Heart left ventricle (tissue), 16 donors: ENCODE data around the gene INPP5D. TPM values are rescaled to one million over a fixed set of nuclear protein-coding genes. Genes with fewer than 3 reads are reported as not detected.

ENCODE experiments used
- ATAC-seq, 4 donors: fragments of 200-7000 bp; cut with Tn5 transposase; one replicate each; pipeline ENCODE4 v1.9.1; 2020 to 2022; ENCODE audit warnings: moderate library complexity in 4 of 4, mild to moderate bottlenecking in 3 of 4, moderate number of reproducible peaks in 1 of 4
- DNase-seq, 5 donors: peaks; one replicate each; pipeline ENCODE4 v3.0.0-alpha.2; 2020
- H3K27ac ChIP-seq, 12 donors: fragments of 200-600 bp; sonication (generic) in 4 of 12; one replicate each; pipeline versions ENCODE4 v1.5.0 to v1.8.0; 2016 to 2022; ENCODE audit warnings: mild to moderate bottlenecking in 2 of 12
- H3K27me3 ChIP-seq, 9 donors: fragments of 200-600 bp; sonication (generic) in 2 of 9; one replicate each; pipeline versions ENCODE4 v1.5.1 to v1.8.0; 2016 to 2022; ENCODE audit warnings: mild to moderate bottlenecking in 3 of 9
- H3K36me3 ChIP-seq, 9 donors: fragments of 200-600 bp; sonication (generic) in 2 of 9; one replicate each; pipeline versions ENCODE4 v1.5.0 to v1.8.0; 2018 to 2022; ENCODE audit warnings: mild to moderate bottlenecking in 2 of 9
- H3K4me1 ChIP-seq, 12 donors: fragments of 200-600 bp; sonication (generic) in 4 of 12; one replicate each; pipeline versions ENCODE4 v1.5.0 to v1.8.0; 2016 to 2022; ENCODE audit warnings: mild to moderate bottlenecking in 3 of 12
- H3K4me3 ChIP-seq, 12 donors: fragments of 200-600 bp; sonication (generic) in 4 of 12; one replicate each; pipeline versions ENCODE4 v1.5.0 to v1.8.0; 2017 to 2022; ENCODE audit warnings: mild to moderate bottlenecking in 9 of 12, moderate library complexity in 4 of 12
- H3K9me3 ChIP-seq, 12 donors: fragments of 200-600 bp; sonication (generic) in 4 of 12; one replicate each; pipeline versions ENCODE4 v1.5.0 to v1.8.0; 2016 to 2022; ENCODE audit warnings: mild to moderate bottlenecking in 1 of 12
- CTCF ChIP-seq, 12 donors: fragments of 200-600 bp; sonication (generic) in 4 of 12; IDR thresholded peaks; one replicate each; pipeline versions ENCODE4 v1.5.0 to v1.8.0; 2018 to 2022; ENCODE audit warnings: antibody characterized with exemption in 12 of 12, mild to moderate bottlenecking in 5 of 12
- POLR2A ChIP-seq, 2 donors: fragments of 450-650 bp; IDR thresholded peaks; one replicate each; pipeline ENCODE4 v1.6.1; 2017; ENCODE audit warnings: antibody characterized with exemption in 2 of 2, mild to moderate bottlenecking in 2 of 2, moderate library complexity in 2 of 2
- WGBS, 4 donors: extraction: QIAGEN DNeasy Blood & Tissue Kit in 2 of 4; methylation state at CpG; one replicate each; pipeline versions ENCODE4 v1.1.5 to v1.1.7; 2013 to 2018; 5-methylcytosine and 5-hydroxymethylcytosine counted together
- intact Hi-C, 10 donors: fragments of 100-400 bp; cut with DNase I; formaldehyde crosslinking; loops; one replicate each; pipeline versions ENCODE4 v1.11.1 to v1.14.2; 2022
- polyA plus RNA-seq, 2 donors: library from polyadenylated mRNA; stranded (reverse); fragments of 200-250 nt; gene quantifications; one replicate each; pipeline ENCODE4 v1.2.3, GENCODE V29; 2013
- total RNA-seq, 9 donors: library from RNA; depleted of rRNA in 2 of 9; stranded (reverse); fragments of >200 nt in 2 of 9; fragmentation: NEBNext Ultra II Directional in 3 of 9; extraction: Animal tissue kit (Norgen Biotek cat#: 25700) in 3 of 9; gene quantifications; one replicate each; pipeline versions ENCODE4 v1.1.0 to v1.2.4, GENCODE V29; 2016 to 2023
- donor health status: ischemic (EF 13 %, LVEDD 7.1; RV severe dilation, severe dysfunction).
- donor health status: healthy with polysubstance abuse.
- donor health status: DM: no; HTN: yes; CAD: no.
- donor health status: DM: no; HTN: no; CAD: no.
- donor health status: ischemic (EF 25% LVEDD 6.9; RV normal size, moderate dysfunction).
- donor health status: ischemic (EF 25% LVEDD 5.7; RV mildly dilated, moderate dysfunction).
- donor health status: healthy.
- donor health status: DM: yes; HTN: yes; CAD: no.
- donor health status: ischemic (EF 35%, LVEDD 5.7; RV mildly dilated, moderate dysfunction).
- donor health status: nonischemic (EF 11% LVEDD 7.7; RV severe dilation, severe dysfunction).
- donor health status: DM: yes; HTN: yes; CAD: no.
- donor health status: PGD.
- donor health status: ischemic (EF 29% LVEDD 5.4; RV normal size, mild dysfunction).
- donor health status: nonischemic (EF 23%, LVEDD 6.1; RV moderate dilation, normal function).

INPP5D gene
- total and polyA plus RNA-seq, 11 donors: 2.8 to 29.1 (median 4.9) TPM

DNA sequence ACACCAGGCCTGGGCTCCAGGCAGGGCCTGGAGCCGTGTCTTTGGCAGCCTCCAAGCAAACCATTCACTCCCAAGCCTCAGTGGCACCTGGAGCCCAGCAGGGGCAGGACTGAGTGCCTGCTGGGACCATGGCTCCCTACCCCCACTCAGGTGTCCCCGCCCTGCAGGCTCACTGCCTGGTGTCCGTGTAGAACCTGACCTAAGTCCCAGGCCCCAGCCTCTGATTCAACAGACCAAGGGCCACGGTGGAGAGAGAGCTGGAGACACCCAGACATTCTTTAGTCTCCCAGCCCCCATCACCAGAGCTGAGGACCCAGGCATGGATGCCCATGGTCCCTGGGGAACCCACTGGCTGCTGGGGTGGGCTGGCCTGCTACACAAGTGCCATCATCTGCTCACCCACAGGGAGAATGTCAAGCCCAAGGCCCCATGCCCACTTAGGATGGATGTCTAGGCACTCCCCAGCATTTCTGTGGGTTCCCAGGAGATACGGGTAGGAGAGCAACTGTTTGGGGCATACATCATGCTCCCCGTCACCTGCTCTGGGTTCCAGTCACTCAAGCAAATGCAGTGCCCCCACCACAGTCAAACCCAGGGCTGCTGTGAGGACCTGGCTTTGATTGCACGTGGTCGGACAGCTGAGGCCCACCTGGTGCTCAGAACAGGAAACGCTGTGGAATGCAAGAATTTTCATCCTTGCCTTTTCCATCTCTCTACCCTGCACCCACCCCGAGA, 148.4 kb downstream of the INPP5D start:
- H3K27me3 ChIP-seq: no peaks in the 10 kb centered on the region
- DNase-seq: no peak
- H3K4me1 ChIP-seq: peaks cover 4 to 39% (median 18%) of the 10 kb centered on the region in 12 donors
- WGBS, 4 donors: 73 to 79% (median 77%) methylated on average over 6 to 10 of the region's 10 CpGs
- intact Hi-C loops: no loop called here
- no peak for TF ChIP-seq CTCF (IDR thresholded peaks at IDR 0.05)
- H3K36me3 ChIP-seq: peaks cover 0 to 31% (median 0%) of the 10 kb centered on the region in 9 donors
- no peak overlapping the region for H3K27ac ChIP-seq
- H3K4me3 ChIP-seq: no peak overlapping the region
- peaks cover 0 to 4% (median 0%) of the 10 kb centered on the region in 12 donors for H3K9me3 ChIP-seq
- ATAC-seq: no peak

DNA sequence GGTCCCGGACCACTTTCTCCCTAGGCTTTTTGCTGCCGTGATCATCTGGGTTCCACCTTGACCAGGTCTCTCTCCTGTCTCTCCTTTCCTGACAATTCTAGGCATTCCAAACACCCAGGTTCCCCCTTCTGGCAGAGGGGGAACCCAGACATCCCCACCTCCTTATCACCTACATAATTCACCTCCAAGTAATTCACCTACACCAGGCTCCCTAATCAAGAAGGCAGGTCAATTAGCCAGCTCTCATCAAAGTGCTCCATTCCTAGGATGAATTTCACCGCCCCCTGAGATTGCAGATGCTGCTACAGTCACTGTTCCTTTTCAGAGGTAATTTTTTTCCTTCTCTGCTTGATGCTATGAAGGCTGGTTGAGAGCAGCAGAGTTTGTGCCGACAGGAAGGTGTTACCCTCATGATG, 149.0 kb downstream of the INPP5D start:
- ATAC-seq: no peak
- intact Hi-C loops: no loop called here
- H3K27me3 ChIP-seq: no peaks in the 10 kb centered on the region
- WGBS, 4 donors: 65 to 69% (median 67%) methylated on average over 4 of the region's 4 CpGs
- H3K36me3 ChIP-seq: peaks cover 0 to 26% (median 0%) of the 10 kb centered on the region in 9 donors
- DNase-seq: no peak
- TF ChIP-seq CTCF (IDR thresholded peaks at IDR 0.05) (no peak), POLR2A (IDR thresholded peaks at IDR 0.05) (no peak)
- H3K4me3 ChIP-seq: no peak overlapping the region
- no peaks in the 10 kb centered on the region for H3K9me3 ChIP-seq
- H3K27ac ChIP-seq: no peak overlapping the region
- H3K4me1 ChIP-seq: peaks cover 4 to 39% (median 18%) of the 10 kb centered on the region in 12 donors

- 37 to 43% (median 38%) methylated on average over 10 of the region's 10 CpGs for WGBS, 4 donors
These were observed 149.5 kb downstream of the INPP5D start for GRCh38 chr2:233209533-233210171.

More at GRCh38 chr2:233209533-233210171, 149.5 kb downstream of the INPP5D start:
- DNase-seq (no peak), ATAC-seq (no peak)
- H3K9me3 ChIP-seq: no peaks in the 10 kb centered on the region
- no peak overlapping the region for H3K27ac ChIP-seq
- intact Hi-C loops: no loop called here
- TF ChIP-seq CTCF (IDR thresholded peaks at IDR 0.05) (no peak), POLR2A (IDR thresholded peaks at IDR 0.05) (no peak)
- no peaks in the 10 kb centered on the region for H3K27me3 ChIP-seq
- H3K4me1 ChIP-seq: peaks cover 4 to 39% (median 18%) of the 10 kb centered on the region in 12 donors
- peaks cover 0 to 20% (median 0%) of the 10 kb centered on the region in 9 donors for H3K36me3 ChIP-seq
- H3K4me3 ChIP-seq: no peak overlapping the region
